GM18870 (cell line): ENCODE measurements around the gene CAP2.
"Not testable (repeated sequence)": the region's sequence is repeated elsewhere in the genome, so short reads cannot be mapped to it uniquely, and the experiment has no call there.

Experiments
- ATAC-seq: cut with Tn5 transposase; IDR thresholded peaks from one replicate; pipeline ENCODE4 v1.9.1; 2021; ENCODE audit warnings: moderate library complexity; ENCODE audit not compliant: unreplicated experiment

Gene CAP2

GRCh38 chr6:17395112-17395511, 1.7 kb downstream of the CAP2 start:
- ATAC-seq: no peak

GRCh38 chr6:17396256-17396655, 2.9 kb downstream of the CAP2 start:
- no peak for ATAC-seq

- ATAC-seq: no peak
These were observed 4.4 kb downstream of the CAP2 start for GRCh38 chr6:17397764-17398194.

DNA sequence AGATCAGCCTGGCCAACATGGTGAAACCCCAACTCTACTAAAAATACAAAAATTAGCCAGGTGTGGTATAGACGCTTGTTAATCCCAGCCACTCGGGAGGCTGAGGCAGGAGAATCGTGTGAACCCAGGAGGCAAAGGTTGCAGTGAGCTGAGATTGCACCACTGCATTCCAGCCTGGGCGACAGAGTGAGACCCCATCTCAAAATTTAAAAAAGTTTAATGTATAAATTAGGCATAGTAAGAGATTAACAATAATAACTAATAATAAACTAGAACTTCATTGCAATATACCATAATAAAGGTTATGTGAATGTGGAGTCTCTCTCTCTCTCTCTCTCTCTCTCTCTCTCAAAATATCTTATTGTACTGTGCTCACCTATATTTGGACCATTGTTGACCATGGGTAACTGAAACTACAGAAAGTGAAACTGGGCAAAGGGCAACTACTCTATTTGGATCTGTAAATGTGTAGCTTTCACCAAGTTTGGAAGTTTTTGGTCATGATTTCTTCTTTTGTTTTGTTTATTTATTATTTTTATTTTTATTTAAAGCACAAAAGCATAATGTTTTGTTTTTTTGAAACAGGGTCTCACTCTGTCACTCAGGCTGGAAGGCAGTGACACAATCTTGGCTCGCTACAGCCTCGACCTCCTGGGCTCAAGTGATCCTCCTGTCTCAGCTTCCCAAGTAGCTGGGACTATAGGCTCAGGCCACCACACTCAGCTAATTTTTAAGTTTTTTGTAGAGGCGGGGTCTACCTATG, 12.0 kb downstream of the CAP2 start:
- peak; percentile 80 for ATAC-seq

DNA sequence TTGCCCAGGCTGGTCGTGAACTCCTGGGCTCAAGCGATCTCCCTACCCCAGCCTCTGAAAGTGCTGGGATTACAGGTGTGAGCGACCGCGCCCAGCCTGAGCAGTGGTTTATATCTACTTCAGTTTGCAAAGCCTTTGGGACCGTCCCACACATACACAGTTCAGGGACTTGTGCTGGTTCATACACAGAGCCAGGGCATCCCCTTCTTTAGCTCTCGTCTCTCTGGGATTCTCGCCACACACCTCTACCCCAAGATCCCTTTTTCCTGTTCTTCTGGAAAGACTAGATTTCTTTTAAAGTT, 12.5 kb downstream of the CAP2 start:
- ATAC-seq: peak; percentile 12

- ATAC-seq: no peak
These were observed 14.7 kb downstream of the CAP2 start for GRCh38 chr6:17408081-17408480.

DNA sequence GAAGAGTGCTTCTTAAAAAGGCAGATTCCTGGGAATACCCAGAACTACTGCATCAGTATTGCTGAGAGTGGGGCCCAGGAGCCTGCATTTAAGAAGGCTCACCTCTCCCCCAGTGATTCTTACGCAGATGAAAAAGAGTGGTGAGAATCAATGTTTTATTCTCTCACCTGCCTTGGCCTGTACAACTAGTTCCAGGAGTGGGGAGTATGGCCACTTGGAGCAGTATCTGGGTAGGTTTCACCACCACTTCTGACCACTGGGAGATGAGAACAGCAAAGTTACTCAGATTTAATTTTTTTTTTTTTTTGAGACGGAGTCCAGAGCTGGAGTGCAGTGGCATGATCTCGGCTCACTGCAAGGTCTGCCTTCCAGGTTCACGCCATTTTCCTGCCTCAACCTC, 16.9 kb downstream of the CAP2 start:
- no peak for ATAC-seq

- no peak for ATAC-seq
These were observed 19.9 kb downstream of the CAP2 start for GRCh38 chr6:17413313-17413750.

DNA sequence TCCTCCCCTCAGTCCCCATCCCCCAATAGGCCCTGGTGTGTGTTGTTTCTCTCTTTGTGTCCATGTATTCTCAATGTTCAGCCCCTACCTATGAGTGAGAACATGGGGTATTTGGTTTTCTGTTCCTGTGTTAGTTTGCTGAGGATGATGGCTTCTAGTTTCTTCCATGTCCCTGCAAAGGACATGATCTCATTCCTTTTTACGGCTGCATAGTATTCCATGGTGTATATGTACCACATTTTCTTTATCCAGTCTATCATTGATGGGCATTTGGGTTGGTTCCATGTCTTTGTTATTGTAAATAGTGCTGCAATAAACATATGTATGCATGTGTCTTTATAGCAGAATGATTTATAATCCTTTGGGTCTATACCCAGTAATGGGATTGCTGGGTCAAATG, 21.0 kb downstream of the CAP2 start:
- not testable (repeated sequence) for ATAC-seq

DNA sequence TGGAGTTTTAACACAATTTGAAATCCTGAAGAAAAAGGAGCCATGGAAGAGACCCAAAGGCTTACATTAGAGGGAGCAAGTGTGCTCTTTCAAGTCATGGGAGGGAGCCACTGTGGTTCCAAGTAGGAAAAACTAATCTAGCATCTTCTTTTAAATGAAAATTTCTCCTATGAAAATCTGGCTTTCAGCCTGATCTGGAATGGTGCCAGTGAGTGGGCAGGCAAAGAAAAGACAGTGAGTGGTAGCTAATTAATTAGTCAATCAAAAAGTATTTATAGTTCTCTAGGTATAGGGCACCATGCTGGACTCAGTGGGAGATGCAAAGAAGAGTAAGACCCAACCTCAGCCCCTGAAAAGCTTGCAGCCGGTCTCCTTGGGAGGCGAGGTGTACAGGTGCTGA, 21.9 kb downstream of the CAP2 start:
- ATAC-seq: no peak

DNA sequence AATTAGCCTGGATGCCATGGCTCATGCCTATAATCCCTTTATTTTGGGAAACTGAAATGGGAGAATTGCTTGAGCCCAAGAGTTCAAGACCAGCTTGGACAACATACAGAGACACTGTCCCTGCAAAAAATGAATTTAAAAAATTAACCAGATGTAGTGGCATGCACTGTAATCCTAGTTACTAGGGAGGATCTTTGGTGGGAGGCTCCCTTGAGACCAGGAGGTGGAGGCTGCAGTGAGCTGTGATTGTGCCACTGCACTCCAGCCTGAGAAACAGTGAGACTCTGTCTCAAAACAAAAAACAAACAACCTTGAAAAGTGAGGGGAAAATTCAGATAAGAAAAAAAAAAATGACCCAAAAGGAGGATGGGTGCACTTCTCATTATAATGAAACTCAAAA, 23.4 kb downstream of the CAP2 start:
- no peak for ATAC-seq

DNA sequence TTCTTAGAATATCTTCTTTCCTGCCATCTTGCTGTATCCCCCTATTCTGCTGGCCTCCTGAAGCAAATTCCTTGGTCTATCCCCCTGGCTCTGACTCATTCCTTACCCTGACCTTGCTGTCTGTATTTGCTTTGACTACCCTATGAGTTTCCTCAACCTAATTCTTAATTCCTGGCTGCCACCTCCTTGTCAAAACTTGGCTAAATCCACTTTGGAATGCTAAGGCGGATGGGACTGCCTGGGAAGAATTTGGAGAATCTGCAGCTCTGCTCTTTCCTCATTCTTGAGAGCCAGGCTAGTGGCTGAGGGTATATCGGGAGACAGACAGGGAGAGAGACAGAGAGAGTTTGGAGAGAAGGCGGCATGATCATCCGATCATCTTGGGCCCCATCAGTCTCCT, 24.4 kb downstream of the CAP2 start:
- ATAC-seq: no peak

DNA sequence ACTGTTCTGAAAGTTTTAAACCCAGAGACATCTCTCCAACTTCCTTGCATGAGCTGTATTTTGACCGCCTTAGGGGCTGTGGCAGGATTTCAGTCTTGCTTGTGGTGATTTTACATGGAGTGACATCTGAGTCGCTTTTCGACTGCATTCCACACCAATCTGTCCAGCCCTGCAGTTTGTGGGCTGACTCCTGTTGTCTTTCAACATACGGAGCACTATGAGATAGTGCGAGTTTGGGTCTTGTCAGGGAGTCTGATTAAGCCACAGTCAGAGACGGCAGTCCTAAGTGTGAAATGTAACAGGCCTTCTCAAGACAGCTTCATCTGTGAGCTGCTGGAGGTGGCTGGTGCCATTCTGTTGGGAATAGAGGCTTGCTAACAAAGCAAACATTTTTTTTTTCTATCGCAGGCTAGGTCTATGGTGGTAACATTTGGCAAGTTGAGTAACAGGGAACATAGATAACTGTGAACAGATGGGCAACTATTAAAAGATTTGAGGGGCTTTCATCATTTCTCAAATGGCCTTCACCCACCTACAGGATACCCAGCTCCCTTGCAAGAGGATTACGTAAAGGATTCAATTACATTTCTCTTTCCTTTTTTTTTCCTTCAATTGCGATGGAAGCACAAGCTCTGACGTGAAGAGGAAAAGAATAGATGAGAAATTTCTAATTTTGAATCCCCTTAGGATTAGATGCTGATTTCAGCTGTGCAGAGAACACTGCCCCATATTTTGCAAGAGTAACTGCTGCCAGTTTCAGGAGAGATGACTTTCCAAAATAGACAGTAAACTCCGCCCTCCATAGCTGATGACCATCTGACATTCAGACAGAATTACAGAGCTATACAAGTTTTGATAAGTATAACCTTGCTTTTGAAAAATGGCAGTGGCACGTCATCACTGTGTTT, 25.1 kb downstream of the CAP2 start:
- ATAC-seq: no peak

GRCh38 chr6:17419189-17419575, 25.8 kb downstream of the CAP2 start:
- ATAC-seq: no peak

DNA sequence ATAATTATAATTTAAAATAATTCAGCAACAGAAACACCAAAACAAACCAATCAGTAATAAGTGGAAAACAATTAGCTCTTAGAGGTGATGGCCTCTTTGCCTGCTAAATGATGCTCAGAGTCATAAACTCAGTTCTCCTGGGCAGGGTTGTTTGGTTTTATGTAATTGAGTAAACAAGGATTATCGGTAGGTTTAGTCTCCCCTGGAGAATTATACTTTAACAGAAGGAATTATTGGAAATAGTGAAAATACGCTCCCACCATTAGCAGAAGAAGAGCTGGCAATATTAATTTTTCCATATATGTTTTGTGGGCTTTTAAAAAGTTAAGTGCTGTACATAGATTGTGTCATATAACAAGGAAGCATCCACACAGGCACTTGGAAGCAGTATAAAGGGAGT, 27.0 kb downstream of the CAP2 start:
- ATAC-seq: no peak

- ATAC-seq: no peak
These were observed 28.0 kb downstream of the CAP2 start for GRCh38 chr6:17421406-17421805.

- ATAC-seq: no peak
These were observed 29.6 kb downstream of the CAP2 start for GRCh38 chr6:17423026-17423425.

GRCh38 chr6:17427062-17427461, 33.7 kb downstream of the CAP2 start:
- ATAC-seq: no peak

DNA sequence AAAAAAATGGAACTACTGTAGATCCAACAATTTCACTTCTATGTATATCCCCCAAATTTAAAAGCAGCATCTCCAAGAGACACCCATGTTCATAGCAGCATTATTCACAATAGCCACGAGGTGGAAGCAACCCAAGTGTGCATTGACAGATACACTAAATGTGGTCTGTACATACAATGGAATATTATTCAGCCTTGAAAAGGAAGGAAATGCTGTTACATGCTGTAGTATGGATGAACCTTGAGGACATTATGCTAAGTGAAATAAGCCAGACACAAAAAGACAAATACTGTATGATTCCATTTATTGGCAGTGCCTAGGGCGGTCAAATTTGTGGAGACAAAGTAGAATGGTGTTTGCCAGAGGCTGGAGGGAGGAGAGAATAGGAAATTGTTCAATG, 34.2 kb downstream of the CAP2 start:
- ATAC-seq: no peak

- not testable (repeated sequence) for ATAC-seq
These were observed 35.3 kb downstream of the CAP2 start for GRCh38 chr6:17428595-17429120.

- ATAC-seq: no peak
These were observed 36.1 kb downstream of the CAP2 start for GRCh38 chr6:17429383-17430061.
